Thyroid gland (tissue), 4 donors: ENCODE results near the gene C1orf159. TPM values are rescaled to one million over a fixed set of nuclear protein-coding genes. Genes with fewer than 3 reads are reported as not detected.
A peak's percentile ranks its signal among the peaks of the same experiment; 100 is the strongest.

Source experiments
- DNase-seq, 2 donors: peaks; one replicate each; pipeline ENCODE4 v3.0.0-alpha.2; 2019
- H3K27ac ChIP-seq, 3 donors: fragments of 200-600 bp; sonication (generic); 1 replicate in 2 of 3; 2 replicates in 1 of 3; pipeline ENCODE4 v1.5.1; 2016 to 2019; ENCODE audit warnings: mild to moderate bottlenecking in 1 of 3, moderate library complexity in 1 of 3
- H3K27me3 ChIP-seq: fragments of 200-600 bp; sonication (generic); one replicate; pipeline ENCODE4 v1.5.1; 2019
- H3K36me3 ChIP-seq, 2 donors: fragments of 200-600 bp; sonication (generic); one replicate each; pipeline ENCODE4 v1.5.1; 2016 to 2019
- H3K4me1 ChIP-seq, 2 donors: fragments of 200-600 bp; sonication (generic); one replicate each; pipeline ENCODE4 v1.5.1; 2017 to 2019
- H3K4me3 ChIP-seq, 3 donors: fragments of 200-600 bp; sonication (generic); replicated peaks in 1 of 3; 1 replicate in 2 of 3; 2 replicates in 1 of 3; pipeline ENCODE4 v1.5.1; 2016; ENCODE audit warnings: mild to moderate bottlenecking in 1 of 3
- H3K9me3 ChIP-seq: fragments of 200-600 bp; sonication (generic); one replicate; pipeline ENCODE4 v1.5.1; 2017
- CTCF ChIP-seq, 6 experiments: fragments of 200-600 bp in 3 of 6; fragments of 450-650 bp in 3 of 6; sonication (generic) in 3 of 6; IDR thresholded peaks; one replicate each; pipeline ENCODE4 v1.5.1; 2016 to 2019; ENCODE audit warnings: antibody characterized with exemption in 6 of 6, mild to moderate bottlenecking in 2 of 6, inconsistent platforms in 1 of 6, moderate library complexity in 1 of 6
- POLR2A ChIP-seq, 2 donors: fragments of 450-650 bp; IDR thresholded peaks; one replicate each; pipeline ENCODE4 v1.6.1; 2017; ENCODE audit warnings: antibody characterized with exemption in 2 of 2, mild to moderate bottlenecking in 2 of 2, moderate library complexity in 1 of 2
- WGBS, 2 donors: methylation state at CpG; one replicate each; pipeline ENCODE4 v1.1.5; 2017; 5-methylcytosine and 5-hydroxymethylcytosine counted together
- intact Hi-C: fragments of 100-400 bp; cut with DNase I; formaldehyde crosslinking; loops from one replicate; pipeline ENCODE4 v1.15.1; 2023
- total RNA-seq, 4 donors: library from RNA; depleted of rRNA; stranded (reverse); fragments of >200 nt; gene quantifications; one replicate each; pipeline ENCODE4 v1.2.3, GENCODE V29; 2016

C1orf159 gene
- total RNA-seq, 4 donors from 2014 or later, result 10.3 to 27.6 (median 19.6) TPM

- H3K4me1 ChIP-seq, result peaks cover 7 to 14% of the 10 kb centered on the region in 2 donors
- 87 to 93% methylated on average over 7 to 11 of the region's 27 CpGs for WGBS, 2 donors
- H3K4me3 ChIP-seq, result no peak overlapping the region
- no peaks in the 10 kb centered on the region for H3K9me3 ChIP-seq
- TF ChIP-seq CTCF (IDR thresholded peaks at IDR 0.05), result no peak
- no peak for TF ChIP-seq POLR2A (IDR thresholded peaks at IDR 0.05)
- intact Hi-C loops, result no loop called here
- H3K27me3 ChIP-seq, result no peaks in the 10 kb centered on the region
- H3K27ac ChIP-seq, result no peak overlapping the region
- H3K36me3 ChIP-seq, result no peaks in the 10 kb centered on the region
- peak in 1 of 2 donors; percentile 1 for DNase-seq
These were observed 33.6 kb downstream of the C1orf159 start for GRCh38 chr1:1082239-1082775.

DNA sequence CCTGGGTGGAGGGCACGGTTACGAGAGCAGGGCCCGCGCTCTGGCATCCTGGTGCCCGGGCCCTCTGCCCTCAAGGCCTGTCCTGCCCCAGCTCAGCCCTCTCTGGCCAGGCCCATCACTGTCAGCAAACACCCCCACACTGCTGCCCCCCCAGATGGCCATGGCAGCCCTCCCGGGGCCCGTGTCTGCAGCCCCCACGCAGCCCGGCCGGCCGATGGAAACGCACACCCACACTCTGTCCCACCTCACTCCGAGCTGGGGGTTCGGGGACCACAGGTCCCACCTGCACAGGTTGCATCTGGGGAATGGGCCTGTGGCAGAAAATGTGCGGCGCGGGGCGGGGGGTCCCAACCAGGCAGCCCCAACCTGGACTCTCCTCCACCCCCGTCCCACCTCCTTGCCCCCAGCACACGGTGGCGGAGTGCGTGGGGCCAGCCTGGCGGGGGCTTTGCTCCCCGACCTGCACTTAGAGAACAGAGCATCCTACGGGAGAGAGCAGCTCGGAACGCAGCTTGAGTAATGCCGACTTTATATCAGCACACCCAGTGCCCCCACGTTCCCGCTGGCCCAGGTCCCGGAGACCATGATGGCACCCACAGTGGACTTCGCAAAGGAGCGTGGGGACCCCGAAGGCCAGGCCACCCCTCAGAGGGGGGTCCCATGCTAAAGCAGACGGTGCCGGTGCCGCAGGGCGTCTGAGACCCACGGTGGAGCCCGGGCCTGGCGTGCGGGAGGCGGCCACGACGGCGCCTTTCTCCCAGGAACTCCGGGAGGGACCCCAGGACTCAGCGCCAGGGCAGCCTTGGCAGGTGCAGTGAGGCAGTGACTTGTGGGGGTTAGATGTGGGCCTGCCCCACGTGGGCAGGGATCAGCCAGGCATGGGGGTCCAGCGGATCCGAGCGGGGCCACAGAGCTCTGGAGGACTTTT lies 34.3 kb downstream of the C1orf159 start:
- H3K27ac ChIP-seq, result no peak overlapping the region
- DNase-seq, result peak in 1 of 2 donors; percentile 2
- no peaks in the 10 kb centered on the region for H3K27me3 ChIP-seq
- no peaks in the 10 kb centered on the region for H3K36me3 ChIP-seq
- no peak overlapping the region for H3K4me3 ChIP-seq
- H3K9me3 ChIP-seq, result no peaks in the 10 kb centered on the region
- H3K4me1 ChIP-seq, result peaks cover 7 to 14% of the 10 kb centered on the region in 2 donors
- TF ChIP-seq POLR2A (IDR thresholded peaks at IDR 0.05), result no peak
- no peak for TF ChIP-seq CTCF (IDR thresholded peaks at IDR 0.05)
- 89 to 95% methylated on average over 27 to 33 of the region's 52 CpGs for WGBS, 2 donors
- intact Hi-C loops, result no loop called here

GRCh38 chr1:1080951-1081310 lies 35.0 kb downstream of the C1orf159 start:
- Histone ChIP-seq H3K27me3 (no peaks in the 10 kb centered on the region), H3K9me3 (no peaks in the 10 kb centered on the region), H3K4me3 (no peak overlapping the region), H3K4me1 (peaks cover 7 to 14% of the 10 kb centered on the region in 2 donors), H3K27ac (no peak overlapping the region), H3K36me3 (no peaks in the 10 kb centered on the region)
- DNase-seq, result no peak
- intact Hi-C loops, result no loop called here
- TF ChIP-seq POLR2A (IDR thresholded peaks at IDR 0.05) (no peak), CTCF (IDR thresholded peaks at IDR 0.05) (no peak)
- WGBS, 2 donors, result 54 to 64% methylated on average over 4 to 7 of the region's 9 CpGs

GRCh38 chr1:1080122-1080757 lies 35.6 kb downstream of the C1orf159 start:
- intact Hi-C loops, result no loop called here
- TF ChIP-seq CTCF (IDR thresholded peaks at IDR 0.05) (no peak), POLR2A (IDR thresholded peaks at IDR 0.05) (peak in 1 of 2 donors; percentile 24)
- peak overlapping the region in 1 of 3 donors; percentile 34 for H3K4me3 ChIP-seq

More at GRCh38 chr1:1080122-1080757, 35.6 kb downstream of the C1orf159 start:
- no peaks in the 10 kb centered on the region for H3K9me3 ChIP-seq
- no peaks in the 10 kb centered on the region for H3K36me3 ChIP-seq
- H3K27me3 ChIP-seq, result no peaks in the 10 kb centered on the region
- H3K4me1 ChIP-seq, result peaks cover 7 to 14% of the 10 kb centered on the region in 2 donors
- 6 to 9% methylated on average over 9 to 13 of the region's 23 CpGs for WGBS, 2 donors
- peak overlapping the region; percentile 49 to 76 (median 64) for H3K27ac ChIP-seq
- peak; percentile 75 to 82 for DNase-seq
